RKO (cell line): ENCODE results near the gene SPATA6L.
A peak's percentile ranks its signal among the peaks of the same experiment; 100 is the strongest.
"Not testable (repeated sequence)": the region's sequence is repeated elsewhere in the genome, so short reads cannot be mapped to it uniquely, and the experiment has no call there.

Experiments
- DNase-seq: peaks from one replicate; pipeline ENCODE4 v3.0.0-alpha.2; 2016; ENCODE audit warnings: low spot score

The SPATA6L gene

DNA sequence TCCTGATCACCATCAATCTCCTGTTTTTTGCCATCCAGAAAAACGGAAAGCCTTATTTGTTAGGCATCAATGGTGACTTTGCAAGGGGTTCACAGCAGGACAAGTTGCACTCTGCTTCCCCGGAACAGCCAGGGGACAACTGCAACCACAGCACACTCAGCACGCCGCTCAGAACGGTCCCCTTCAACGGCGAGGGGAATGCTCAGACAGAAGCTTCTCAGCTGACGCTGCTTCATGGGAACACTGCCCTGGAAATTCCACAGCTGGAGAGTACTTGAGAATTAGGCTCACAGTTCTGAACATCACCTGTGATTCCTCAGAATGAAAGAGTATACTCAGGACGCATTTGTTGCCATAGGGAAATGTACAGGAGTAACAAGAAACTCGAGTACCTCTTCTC lies 44.3 kb downstream of the SPATA6L start:
- no peak for DNase-seq

DNA sequence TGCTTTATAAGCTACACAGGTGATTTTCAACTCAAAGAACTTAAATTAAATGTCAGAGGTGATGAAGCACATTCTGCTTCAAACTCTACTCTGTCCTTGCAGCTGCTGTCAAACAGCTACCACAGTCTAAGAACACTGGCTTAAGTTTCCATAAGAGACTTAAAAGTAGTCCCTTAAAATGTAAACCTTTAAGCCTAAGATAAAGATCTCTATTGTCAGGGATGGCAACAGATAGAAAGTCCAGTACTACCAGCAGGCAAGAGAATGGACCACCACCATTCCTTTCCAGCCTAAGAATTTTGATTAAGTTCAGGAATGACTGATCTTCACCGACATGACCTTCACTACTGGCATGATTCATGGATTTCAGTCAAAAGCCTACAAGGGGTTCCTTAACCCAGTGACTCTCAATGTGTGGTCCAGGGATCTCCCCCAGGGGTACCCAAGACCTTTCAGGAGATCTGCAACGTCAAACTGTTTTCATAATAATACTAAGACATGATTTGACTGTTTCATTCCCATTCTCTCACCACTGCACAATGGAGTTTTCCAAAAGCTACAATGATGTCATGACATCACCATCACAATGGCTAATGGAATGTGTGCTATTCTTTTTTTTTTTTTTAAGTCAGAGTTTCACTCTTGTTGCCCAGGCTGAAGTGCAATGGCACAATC lies 45.3 kb downstream of the SPATA6L start:
- no peak for DNase-seq

DNA sequence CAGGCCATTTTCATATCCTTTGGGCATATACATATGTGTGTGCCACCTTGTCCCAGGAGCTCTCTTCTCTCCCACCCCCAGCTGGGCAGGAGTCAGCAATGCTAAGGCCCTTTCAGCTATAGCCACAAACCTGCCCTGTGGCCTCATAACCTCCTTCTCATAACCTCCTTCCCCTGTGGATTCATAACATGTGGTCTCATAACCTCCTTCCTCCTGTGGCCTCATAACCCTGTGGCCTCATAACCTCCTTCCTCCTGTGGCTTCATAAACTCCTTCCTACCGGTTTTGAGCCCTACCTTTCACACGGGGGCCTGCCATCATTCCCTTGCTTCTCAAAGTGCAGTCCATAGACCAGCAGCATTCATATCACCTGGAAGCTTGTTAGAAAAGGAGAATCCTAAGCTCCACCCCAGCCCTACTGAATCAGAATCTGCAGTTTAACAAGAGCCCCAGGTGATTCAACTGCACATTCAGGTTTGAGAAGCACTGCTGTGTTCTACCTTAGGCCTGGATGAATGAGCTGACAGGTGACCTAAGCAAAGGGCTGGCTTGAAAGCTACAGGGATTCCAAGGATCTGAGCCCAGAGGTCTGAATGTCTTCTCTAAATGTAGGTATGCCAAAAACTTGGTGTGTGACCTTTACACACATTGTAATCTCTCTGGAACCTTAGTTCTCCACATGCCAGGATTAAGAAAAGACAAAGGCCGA lies 46.1 kb downstream of the SPATA6L start:
- DNase-seq = no peak

DNA sequence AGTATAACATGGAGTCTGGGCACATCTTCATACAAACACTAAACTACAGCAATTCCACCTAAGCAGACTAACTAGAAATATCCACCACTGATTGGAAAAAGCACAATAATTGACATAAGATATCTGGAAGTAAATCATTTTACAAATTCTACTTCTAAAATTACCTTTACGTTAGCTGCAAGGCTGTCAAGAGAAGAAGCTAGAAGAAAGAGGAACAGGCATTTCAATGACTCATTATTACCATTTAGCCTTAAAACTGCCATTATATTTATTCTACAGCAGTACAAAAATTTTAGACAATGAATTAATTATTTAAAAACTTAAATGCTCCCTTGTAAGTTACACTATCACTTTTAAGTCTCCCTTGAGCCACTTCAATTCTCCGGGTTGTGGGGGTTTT lies 47.6 kb downstream of the SPATA6L start:
- DNase-seq = no peak

DNA sequence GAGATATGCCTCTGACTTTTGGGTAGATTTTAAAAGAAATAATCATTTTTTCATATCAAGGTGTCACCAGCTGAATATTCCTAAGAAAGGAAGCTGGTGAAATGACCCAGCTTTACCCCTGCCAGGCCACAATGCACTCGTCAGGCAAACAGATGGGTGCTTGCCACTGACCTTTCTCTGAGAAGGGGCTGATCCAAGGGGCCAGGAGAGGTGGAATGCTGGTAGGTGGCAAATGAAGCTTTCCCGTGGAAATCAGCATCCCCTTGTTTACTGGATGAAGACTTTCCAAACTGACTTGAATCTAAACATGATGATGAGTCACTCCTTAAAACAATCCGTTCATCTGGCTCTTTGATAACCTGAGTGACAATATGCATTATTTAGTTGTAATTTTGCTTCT lies 48.5 kb downstream of the SPATA6L start:
- DNase-seq = no peak

DNA sequence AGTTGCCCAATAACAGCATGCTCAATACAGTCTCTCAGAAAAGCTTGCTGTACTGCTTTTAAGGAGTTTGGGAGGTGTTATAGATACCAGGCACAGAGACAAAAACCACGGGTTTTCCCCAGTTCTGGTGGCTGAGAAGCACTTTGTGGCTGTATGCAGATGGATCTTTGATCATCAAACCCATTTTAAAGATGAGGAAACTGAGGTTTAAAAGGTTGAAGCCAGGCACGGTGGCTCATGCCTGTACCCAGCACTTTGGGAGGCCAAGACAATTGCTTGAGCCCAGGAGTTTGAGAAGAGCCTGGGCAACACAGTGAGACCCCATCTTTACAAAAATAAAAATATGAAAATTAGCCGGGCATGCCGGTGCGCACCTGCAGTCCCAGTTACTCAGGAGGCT lies 50.5 kb downstream of the SPATA6L start:
- no peak for DNase-seq

DNA sequence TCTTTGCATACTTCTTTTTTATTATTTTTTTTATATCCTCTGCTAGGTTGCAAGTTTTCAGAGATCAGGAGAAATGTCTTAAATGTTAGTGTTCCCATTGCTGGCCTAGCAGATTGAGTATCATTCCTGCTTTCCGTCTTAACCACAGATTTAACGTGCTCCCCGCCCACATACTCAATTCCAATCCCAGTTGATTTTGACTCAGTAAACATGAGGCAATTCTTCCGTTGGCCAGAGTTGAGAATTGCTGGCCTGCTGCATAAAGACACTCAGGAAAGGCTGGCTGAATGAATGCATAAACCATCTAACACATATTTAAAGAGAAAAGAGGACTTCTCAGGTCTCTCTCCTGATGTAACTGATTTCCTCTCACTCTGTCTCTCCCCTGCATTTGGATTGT lies 51.0 kb downstream of the SPATA6L start:
- DNase-seq = no peak

DNA sequence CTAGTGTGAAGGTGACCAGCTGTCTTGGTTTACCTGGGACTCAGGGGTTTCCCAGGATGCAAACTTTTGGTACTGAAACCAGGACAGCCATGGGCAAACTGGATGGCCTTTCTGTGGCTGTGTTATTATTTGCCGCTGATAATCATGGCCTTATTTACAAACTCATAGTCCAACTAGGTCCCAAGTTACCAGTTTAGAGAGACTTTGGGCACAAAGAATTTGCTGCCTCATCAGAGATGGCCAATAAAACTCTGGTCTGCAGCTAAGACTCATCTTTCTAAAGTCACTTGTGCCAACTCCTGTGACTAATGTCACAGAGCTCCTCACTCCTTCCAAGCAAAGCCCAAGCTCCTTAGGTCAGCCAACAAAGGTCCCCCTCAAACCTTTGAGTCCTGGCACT lies 51.7 kb downstream of the SPATA6L start:
- DNase-seq = peak; percentile 26

DNA sequence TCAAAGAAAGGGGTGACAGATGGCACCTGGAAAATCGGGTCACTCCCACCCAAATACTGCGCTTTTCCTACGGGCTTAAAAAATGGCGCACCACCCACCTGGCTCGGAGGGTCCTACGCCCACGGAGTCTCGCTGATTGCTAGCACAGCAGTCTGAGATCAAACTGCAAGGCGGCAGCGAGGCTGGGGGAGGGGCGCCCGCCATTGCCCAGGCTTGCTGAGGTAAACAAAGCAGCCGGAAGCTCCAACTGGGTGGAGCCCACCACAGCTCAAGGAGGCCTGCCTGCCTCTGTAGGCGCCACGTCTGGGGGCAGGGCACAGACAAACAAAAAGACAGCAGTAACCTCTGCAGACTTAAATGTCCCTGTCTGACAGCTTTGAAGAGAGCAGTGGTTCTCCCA lies 60.2 kb downstream of the SPATA6L start:
- DNase-seq = not testable (repeated sequence)

DNA sequence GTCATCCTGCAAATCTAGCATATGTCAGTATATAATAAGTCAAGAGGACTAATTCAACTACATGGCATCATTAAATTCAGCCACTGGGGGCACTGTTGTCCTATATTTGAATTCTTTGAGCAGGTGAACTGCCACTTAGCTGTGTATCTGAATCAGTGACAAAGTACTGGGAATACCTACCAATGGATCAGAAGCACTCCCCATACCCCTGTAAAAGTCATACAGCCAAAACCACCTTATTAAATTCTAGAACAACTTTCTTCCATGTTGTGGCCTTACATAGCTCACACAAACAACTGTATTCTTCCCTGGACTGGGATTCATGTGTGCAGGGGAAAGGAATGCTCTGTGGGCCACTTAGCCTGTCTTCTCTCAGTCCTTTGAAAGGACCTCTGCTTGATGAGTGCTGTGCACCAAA lies 61.6 kb downstream of the SPATA6L start:
- peak; percentile 70 for DNase-seq

DNA sequence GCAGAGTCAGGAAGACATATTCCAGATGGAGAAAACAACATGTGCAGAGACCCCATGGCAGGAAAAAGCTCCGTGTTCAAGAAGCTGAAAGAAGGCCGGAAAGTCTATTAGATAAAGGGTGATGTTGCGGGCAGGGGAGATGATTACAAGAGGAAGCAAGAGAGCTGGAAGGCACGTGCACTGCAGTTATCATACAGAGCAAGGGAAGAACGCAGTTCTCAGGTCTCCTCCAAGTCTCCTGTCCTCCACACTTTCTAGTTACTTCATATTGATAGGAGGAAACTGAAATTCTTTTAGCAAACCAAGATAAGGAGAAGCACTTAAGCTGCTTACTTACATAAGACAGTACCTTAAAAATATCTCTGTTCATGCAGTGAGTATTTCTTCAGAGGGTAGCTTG lies 62.5 kb downstream of the SPATA6L start:
- DNase-seq = no peak

DNA sequence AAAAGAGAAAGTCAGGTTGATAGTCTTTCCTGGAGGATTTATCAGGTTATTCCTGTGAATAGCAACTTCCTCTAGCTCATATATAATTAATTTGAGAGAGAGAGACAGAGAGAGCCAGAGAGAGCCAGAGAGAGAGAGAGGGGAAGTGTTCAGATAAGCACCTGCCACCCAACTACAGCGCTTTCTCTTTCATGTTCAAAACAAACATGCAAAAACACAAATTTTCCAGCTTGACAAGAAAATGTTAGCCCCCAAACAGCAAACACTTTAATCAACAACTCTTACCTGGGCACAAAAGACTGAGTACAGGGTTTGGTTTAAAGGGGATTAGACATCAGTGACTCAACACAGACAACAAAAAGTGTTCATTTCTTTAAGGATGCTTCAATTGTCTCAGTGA lies 65.9 kb downstream of the SPATA6L start:
- DNase-seq = no peak

DNA sequence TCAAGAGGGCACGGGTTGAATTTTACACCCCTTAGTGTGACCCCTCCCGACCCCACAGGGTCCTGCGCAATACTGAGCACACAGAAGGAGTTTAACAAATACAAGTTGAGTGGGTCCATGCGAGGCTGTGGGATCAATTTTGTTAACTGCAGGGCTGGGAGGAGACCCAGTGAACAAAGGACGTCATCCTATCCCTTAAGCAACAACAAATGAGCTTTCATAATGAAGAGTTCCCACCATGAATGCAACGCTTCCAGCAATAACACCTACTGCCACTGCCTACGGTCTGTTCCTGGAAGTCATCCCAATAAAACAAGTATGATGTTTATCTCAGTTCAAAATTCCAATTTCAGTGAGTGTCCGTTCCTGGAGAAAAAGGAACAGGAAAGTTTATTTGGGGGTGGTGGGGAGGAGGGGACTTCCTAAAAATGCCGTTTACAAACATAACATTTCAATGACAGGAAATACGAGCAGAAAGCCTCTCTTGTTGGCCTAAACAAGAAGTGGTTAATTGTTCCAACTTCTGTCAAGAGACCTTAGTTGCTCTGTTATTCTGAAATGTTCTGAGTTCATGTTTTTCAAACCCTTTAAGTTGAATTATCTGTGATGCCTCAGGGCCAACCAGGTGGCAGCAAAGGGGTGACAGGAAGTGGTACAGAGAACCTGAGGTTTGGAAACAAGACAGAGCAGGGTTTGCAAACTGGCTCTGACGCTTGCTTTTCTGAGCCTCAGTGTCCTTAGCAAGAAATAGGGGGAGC lies 69.9 kb downstream of the SPATA6L start:
- DNase-seq = no peak

DNA sequence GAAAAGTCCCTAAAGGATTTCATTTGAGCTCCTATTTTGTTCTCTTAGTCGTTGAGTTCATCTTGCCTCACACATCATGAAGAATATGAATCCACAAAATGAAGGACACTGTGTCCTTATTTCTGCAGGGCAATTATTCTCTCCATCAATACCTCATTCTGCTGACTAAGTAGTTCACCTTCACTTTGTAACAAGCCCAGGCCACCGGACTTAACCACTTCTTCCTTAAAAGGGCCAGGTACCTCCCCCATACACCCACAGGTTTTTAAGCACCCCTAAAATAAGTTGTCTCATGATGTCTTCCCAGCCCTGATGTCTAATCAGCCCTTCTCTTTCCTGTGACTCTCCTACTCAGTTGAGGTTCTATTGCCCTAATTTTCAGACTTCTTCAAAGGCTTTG lies 71.3 kb downstream of the SPATA6L start:
- no peak for DNase-seq

DNA sequence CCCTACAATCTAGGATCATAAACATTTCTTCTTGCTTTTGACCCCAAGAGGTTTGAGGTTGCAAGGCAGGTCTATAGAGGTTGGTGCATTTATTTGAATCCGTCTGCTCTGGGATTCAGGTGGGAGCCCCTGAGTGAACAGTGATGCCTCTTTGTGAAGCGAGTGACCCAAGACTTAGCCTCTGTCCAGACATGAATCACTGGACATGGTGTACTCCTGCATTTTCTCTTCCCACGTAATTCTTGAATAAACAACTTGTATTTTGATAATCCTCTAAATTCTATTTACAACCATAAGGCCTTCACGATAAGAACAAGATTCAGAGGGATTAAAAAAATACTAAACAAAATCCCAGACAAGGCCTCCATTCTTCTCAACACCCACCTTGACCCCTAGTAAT lies 71.7 kb downstream of the SPATA6L start:
- no peak for DNase-seq

DNA sequence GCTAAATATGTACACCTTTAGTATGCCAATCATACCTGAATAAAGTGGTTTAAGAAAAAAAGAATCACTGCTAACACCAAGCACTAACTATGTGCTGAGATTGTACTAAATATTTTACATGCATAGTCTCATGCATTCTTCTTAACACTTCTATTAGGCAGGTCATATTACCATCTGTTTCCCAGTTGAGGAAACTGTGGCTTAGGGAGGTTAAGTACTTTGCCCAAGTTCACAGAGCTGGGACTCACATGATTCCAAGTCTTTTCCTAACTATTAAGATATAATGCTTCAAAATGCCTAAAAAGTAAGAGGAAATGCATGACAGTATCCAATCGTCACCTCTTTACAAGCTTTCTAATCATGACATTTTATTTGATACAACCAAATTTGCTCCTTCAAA lies 73.4 kb downstream of the SPATA6L start:
- DNase-seq = no peak

DNA sequence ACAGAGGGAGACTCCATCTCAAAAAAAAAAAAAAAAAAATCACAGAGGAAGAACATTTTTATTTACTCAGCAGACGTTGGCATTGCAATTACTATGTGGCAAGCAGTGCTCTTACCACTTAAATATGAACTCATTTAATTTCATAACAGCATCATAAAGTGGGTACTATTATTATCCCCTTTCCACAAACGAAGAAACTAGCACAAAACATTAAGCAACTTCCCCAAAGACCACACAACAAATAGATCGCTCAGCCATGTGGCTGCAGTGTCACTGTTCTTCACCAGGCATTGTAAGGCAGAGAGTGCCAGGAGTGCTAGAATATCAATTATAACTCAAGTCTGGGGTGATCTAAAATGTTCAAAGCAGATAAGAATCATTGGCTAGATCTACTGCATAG lies 74.0 kb downstream of the SPATA6L start:
- DNase-seq = no peak

DNA sequence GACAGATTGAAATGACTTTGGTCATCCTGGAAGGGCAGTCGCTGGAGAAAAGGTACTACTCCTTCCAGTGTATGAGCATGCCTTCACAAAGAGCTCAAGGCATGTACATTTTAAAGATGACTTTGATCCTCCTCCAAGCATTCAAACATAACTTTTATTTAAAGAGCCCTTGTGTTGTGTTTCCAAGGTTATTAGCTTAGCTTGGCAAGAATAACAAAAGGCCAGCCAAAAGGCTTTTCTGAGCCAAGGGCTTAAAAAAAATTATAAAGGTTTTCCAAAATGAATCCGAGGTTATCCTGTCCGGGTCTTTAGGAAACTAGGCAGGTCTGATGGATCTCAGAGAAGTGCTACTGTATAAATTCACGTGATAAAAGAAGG lies 75.2 kb downstream of the SPATA6L start:
- DNase-seq = no peak

DNA sequence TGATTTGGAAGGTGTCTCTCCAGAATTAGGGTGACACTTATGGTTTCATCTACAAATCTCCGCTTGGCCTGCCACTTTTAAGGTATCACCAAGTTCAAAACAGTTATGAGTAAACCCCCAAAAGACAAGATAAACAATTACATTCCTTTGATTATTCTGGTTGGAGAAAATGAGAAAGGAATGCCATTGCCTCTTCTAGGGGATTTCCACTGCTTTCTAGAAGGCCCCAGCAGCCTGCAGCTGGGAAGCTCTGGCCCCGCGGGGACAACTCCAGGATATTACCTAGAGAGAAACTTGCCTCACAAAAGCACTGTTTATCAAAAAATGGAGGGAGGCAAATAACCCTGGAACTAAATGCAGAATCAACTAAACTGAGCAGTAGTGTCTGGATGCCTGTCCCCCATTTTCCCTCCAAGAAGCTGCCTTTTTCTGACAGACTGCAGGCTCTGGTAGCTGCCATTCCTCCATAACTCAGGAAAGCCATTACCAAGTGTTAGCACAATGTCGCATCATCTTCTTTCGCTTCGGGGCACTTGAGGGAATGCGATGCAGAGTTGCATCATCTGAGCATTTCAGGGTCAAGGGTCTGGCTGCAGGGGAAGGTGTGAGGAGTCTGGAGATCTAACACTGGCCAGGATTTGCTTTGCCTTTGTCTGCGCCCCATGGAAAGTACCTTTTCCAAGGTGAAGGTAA lies 75.7 kb downstream of the SPATA6L start:
- no peak for DNase-seq

DNA sequence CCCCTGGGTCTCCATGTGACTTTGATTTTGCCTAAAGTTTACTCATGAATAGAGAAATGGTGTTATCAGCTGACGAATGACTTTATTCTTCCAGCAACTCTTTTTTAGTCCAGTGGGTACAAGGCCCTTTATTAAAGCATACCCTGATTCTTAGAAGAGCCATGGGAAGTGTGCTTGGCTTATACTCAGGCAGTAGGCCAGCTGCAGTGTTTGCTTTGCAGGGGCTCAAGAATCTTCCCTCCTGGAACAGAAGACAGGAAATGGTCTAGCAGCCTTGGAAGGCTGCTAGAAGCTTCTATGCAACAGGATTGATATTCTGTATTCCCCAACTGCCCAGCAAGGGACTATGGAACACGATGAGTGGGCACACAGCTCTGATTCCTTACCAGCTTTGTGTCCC lies 77.6 kb downstream of the SPATA6L start:
- DNase-seq = no peak

DNA sequence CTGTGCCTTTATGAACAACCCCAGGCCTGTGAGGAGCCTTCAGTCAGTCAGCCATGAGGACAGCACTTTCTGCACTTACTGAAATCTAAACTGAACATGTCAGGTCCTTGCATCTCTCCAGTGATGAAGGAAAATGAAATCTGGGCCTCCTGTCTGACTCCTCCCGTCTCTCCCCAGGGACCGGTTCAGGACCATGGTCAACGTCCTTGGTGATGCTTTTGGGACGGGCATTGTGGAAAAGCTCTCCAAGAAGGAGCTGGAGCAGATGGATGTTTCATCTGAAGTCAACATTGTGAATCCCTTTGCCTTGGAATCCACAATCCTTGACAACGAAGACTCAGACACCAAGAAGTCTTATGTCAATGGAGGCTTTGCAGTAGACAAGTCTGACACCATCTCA lies 81.1 kb downstream of the SPATA6L start:
- DNase-seq = no peak

DNA sequence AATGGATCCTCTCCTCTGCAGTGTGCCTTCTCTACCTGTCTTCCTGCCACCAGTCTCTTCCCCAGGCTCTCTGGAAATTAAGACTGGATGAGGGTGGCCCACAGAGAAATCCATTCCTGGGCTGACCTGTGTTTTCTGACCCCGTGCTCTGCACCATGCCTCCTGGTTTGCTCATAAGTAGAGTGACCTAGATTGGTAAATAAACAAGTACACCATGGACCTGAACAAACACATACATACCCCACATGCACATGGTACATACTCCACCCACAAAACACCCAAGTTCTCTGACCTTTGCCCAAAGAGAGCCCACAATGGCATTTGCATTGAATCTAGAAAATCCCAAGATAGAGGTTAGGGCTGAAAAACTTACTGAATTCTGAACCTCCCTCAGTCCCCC lies 81.6 kb downstream of the SPATA6L start:
- DNase-seq = no peak

DNA sequence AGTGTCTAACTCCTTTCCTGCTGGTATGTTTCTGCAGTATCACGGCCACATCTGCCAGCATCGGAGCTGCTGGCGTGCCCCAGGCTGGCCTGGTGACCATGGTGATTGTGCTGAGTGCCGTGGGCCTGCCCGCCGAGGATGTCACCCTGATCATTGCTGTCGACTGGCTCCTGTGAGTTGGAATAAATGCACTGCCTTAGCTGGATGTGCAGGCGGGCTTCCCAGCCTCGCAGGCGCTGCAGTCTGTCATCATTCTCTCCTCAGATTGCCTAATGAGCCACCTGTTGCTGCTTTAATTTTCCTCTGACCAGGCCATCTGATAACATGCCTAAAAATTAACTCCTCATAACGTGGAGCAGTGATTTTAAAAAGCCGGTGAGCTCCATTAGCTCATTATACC lies 83.3 kb downstream of the SPATA6L start:
- no peak for DNase-seq
